HG03064 (cell line): ENCODE results near the gene DIP2C.
"Not testable (repeated sequence)": the region's sequence is repeated elsewhere in the genome, so short reads cannot be mapped to it uniquely, and the experiment has no call there.

ENCODE experiments used
- ATAC-seq: cut with Tn5 transposase; IDR thresholded peaks from one replicate; pipeline ENCODE4 v1.9.1; 2021; ENCODE audit warnings: low read depth; ENCODE audit not compliant: unreplicated experiment

Gene DIP2C

DNA sequence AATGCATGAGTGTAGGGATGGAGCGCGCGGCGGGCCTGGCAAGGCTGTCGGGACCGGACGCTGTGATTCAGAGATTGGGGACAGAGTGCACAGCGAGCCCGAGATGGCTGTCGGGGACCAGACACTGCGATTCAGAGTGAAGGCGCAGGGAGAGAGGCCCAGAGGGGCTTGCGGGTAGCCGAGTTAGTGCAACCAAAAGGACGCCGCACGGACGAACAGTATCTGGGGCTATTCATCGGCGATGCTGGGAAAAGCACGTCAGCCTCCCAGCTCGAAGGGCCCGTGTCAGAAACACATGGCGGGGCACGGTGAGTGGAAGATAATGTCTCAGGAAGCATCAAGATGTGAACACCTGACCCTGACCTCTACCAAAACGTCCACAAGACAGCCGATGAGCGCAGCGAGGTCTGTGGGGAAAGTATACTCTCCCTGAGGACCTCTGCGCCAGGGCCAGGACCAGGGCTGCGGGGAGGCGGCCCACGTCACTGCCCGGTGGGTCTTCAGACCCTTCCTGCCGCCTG, 338.4 kb downstream of the DIP2C start:
- no peak for ATAC-seq

GRCh38 chr10:349081-349480, 340.4 kb downstream of the DIP2C start:
- no peak for ATAC-seq

GRCh38 chr10:348456-348855, 341.0 kb downstream of the DIP2C start:
- no peak for ATAC-seq

- ATAC-seq = not testable (repeated sequence)
These were observed 341.7 kb downstream of the DIP2C start for GRCh38 chr10:347774-348173.

DNA sequence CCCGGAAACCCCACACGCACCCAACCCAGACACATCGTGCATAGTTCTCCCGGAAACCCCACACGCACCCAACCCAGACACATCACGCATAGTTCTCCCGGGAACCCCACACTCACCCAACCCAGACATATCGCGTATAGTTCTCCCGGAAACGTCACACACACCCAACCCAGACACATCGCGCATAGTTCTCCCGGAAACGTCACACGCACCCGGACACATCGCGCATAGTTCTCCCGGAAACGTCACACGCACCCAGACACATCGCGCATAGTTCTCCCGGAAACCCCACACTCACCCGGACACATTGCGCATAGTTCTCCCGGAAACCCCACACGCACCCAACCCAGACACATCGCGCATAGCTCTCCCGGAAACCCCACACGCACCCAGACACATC, 342.3 kb downstream of the DIP2C start:
- not testable (repeated sequence) for ATAC-seq

DNA sequence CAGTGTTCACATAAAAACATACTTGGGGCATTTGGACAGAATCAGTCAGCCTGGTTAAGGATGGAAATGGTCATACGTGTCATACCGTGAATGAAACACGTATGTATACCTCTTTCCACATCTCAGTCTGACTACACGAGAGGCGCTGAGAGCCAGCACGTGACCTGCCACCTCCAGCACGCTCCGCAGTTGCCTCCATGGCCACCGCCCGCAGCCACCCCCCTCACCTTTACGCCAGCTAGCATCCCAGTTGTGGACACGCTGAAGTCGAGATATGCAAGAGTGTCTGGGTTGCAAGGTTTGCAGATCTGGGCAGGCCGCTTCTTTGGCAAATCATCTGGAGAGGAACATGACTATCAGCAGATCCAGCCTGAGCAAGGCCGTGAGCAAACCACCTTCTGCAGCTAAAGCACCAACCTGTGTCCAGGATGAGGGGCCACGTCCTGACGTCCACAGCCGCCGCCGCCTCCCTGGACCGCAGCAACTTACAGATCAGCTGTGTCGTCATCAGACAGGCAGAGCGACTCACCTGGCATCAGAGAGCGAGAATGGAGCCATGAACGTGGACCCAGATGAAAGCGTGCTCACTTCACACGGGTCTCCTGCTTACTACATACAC, 344.8 kb downstream of the DIP2C start:
- ATAC-seq = no peak

- ATAC-seq = no peak
These were observed 345.9 kb downstream of the DIP2C start for GRCh38 chr10:343231-344220.

DNA sequence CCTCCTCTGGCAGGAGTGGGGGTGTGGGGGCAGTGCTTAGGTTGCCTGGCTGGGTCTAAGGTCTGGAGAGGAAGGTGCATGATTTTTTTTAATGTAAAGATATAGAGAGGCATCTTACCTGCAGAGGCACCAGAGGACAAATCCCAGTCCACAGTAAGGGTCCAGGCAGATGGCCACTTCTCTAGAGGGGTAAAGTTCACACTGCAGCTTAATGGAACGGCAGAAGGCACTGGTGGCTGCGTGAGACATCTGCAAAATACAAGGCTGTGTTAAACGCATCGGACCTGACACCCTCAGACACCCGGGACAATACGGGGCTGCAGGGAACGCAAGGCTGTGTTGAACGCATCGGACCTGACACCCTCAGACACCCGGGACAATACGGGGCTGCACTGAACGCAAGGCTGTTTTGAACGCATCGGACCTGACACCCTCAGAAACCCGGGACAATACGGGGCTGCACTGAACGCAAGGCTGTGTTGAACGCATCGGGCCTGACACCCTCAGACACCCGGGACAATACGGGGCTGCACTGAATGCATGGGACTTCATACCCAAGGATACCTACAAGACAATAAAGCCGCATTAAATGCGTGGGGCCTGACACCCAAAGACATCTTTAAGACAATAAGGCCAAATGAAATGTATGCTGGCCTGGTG, 348.3 kb downstream of the DIP2C start:
- ATAC-seq = no peak

GRCh38 chr10:340646-341045, 348.8 kb downstream of the DIP2C start:
- ATAC-seq = no peak

GRCh38 chr10:339038-339391, 350.5 kb downstream of the DIP2C start:
- ATAC-seq = no peak

DNA sequence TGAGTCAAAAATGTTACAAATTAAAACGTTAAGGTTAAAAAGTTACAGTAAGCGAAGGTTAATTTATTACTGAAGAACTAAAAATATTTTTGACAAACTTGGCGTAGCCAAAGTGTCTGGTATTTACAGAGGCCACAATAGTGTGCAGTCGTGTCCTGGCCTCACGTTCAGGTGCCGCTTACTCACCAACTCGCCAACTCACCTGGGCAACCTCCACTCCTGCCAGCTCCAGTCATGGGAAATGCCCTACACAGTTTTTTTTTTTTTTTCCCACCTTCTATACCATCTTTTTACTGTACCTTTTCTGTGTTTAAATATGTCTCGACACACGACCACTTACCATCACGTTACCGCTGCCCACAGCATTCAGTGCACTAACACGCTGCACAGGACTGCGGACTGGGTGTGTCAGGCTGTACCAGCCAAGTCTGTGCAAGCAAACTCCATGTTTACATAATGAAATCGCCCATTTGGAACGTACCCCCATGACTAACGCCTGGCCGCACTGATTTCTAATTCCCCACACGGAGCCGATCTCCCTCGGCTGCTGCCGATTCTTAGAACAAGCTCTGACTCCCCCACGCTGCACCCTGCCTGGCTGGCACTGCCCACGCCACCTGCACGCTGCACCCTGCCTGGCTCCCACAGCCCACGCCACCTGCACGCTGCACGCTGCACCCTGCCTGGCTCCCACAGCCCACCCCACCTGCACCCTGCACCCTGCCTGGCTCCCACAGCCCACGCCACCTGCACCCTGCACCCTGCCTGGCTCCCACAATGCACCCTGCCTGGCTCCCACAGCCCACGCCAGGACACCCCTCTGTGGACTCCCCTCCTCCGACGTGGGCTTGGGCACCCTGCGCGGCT, 351.1 kb downstream of the DIP2C start:
- no peak for ATAC-seq

DNA sequence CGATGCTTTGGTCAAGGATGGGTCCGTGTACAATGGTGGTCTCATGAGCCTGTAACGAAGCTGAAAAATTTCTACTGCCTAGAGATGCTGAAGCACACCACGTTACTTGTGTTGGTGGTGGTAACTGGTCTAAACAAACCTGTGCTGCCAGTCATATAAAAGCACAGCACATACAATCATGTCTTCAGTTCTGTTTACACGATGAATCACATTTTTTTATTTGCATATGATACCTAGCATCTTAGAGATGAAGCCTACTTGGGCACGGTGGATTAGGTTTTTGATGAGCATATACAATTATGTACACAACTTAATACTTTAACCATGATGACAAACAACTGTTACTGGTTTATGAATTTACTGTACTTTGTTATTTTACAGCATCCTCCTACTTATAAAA, 353.2 kb downstream of the DIP2C start:
- ATAC-seq = no peak

DNA sequence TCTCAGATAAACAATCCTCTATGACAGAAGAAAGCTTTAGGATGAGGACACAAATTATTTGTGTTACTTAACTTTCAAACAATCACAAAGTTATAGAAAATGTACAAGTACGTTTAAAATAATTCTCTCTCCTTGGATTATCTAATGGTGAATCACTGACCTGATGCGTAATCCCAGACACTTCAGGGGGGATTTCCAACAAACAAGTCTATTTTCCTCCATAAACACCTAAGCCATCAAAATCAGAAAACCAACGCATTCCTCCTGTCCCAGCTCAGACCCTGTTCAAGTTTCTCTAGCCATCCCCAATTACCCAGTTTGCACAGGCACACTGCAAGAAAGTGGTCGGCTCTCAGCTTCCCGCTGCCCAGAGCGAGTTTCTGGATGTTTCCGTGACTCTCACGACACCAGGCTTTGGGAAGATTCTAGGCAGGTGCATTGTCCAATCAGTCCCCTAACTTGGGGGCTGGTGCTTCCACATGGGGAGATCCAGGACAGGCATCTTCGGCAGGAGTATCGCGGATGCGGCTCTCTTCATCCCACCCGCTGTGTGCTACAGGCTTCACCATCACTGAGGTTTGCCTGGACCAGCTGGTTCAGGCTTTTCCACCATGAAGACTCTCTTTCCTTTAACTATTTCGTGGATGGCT, 354.2 kb downstream of the DIP2C start:
- ATAC-seq = no peak

DNA sequence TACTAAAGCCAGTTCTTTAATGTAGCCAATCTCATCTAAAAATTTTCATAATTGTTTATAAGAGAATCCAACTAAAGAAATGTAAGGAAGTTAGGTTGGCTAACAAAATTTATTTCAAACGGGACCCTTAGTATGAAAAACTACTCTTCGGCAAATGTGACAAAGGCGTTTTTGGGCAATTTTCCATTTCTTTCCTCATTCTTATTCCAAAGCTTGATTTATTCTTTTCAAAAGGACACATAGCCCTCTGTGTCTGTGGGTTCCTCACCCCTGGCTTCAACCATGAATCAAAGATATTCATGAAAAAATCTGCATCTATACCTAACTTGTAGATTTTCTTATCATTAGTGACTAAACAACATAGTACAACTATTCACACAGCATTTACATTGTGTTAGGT, 358.3 kb downstream of the DIP2C start:
- ATAC-seq = no peak

- no peak for ATAC-seq
These were observed 359.9 kb downstream of the DIP2C start for GRCh38 chr10:329361-330099.

DNA sequence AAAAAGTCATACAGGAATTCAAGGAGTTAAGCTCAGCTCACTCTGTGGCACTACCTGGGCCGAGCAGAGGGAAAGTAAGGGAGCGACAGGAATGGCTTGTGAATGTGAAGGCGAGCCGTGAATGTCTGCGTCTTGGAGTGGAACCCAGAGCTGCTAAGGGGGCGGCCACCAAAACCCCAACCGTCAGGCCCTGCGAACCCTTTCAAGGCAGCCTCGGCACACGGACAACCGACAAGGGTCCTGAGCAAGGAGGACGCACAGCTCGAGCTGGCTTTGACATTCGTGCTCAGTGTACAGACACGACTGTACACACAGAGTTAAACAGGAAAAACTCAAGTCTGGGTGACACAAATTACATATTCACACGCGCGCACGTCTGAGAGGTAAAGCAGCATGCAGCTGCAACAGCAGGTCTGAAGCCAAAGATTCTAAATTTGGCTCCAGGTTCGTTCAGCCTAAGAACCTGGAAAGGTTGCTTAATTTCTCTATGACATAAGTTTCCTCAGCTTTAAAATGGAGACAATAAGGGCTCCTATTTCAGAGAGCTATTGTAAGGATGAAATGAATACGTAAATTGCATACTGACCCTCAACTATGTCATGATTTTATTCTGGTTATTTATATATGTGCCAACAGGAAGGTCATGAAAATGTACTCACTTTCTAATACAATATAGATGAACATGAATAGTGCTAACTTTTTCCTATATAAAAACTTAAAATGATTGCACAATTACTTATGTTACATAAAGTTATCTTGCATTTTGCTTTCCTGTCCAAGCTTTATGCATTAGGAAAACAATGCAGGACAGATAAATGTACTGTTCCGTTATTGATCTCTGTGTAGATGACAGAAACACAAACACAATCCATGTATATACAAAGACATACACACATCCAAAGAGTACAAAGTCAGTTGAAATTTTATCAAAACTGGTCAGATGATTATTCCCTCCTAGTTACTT, 361.3 kb downstream of the DIP2C start:
- no peak for ATAC-seq

DNA sequence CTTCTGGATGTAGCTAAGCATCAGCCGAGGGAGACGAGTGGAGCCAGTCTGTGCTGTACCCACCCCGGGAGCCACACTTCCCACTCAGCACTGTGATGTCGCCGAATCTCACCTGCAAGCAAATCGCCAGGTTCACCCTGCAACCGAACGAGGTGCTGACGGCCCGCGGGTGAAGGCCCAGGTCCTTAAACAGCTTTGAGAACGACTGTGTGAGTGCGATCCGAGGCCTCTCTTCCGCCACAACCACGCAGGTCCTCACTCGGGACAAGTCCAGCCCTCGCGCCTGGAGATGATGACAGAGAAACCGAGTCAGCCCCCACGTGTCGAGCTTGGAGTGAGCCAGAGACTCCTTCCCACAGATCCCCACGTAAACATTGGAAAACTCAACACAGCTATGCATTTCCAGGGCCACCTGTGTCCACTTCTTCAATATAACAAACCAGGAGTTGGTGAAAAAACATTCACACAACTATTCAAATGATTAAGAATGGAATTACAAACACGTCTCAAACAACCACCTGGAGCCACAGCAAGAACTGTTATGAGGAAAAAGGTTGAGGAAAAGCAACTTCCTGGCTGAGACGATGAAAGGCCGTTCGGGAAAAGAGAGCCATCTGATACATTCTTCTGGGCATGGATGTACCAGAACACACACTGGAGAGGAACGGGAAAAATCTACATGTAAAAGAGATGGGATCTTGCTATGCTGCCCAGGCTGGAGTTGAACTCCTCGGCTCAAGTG, 362.4 kb downstream of the DIP2C start:
- ATAC-seq = no peak
